SU-DHL-6 (cell line): ENCODE measurements around the gene ZNF490.

Experiments
- CTCF ChIP-seq: fragments of 200-600 bp; sonication (generic); IDR thresholded peaks from one replicate; pipeline ENCODE4 v1.5.1; 2017; ENCODE audit warnings: antibody characterized with exemption, mild to moderate bottlenecking, low read length, moderate library complexity; ENCODE audit not compliant: insufficient read depth, poor library complexity, severe bottlenecking
- EZH2phosphoT487 ChIP-seq: fragments of 200-600 bp; sonication (generic), shearing (Covaris generic); conservative IDR thresholded peaks from 2 replicates; pipeline ENCODE4 v1.6.1; 2018; ENCODE audit warnings: mild to moderate bottlenecking, antibody characterized with exemption, low read length, moderate library complexity, mixed read lengths

- TF ChIP-seq CTCF, result no peak
- no peak for TF ChIP-seq EZH2phosphoT487
These were observed 13.6 kb downstream of the ZNF490 start for GRCh38 chr19:12596927-12597548.
